Hematopoietic multipotent progenitor cell (in vitro differentiated cells): Measurements from ENCODE around the gene CACNA2D3. TPM values are rescaled to one million over a fixed set of nuclear protein-coding genes. Genes with fewer than 3 reads are reported as not detected.
"Not testable (repeated sequence)": the region's sequence is repeated elsewhere in the genome, so short reads cannot be mapped to it uniquely, and the experiment has no call there.

Experiments used
- DNase-seq, 3 donors: peaks; one replicate each; pipeline ENCODE4 v3.0.0-alpha.2; 2011 to 2015; ENCODE audit warnings: low read depth in 2 of 3, low spot score in 2 of 3
- total RNA-seq: library from RNA; depleted of rRNA; stranded (reverse); fragments of >200 nt; gene quantifications from one replicate; pipeline ENCODE4 v1.2.3, GENCODE V29; 2012

Gene CACNA2D3
- total RNA-seq, 1 donor, result under 0.01 TPM

GRCh38 chr3:54600441-54601204 is 478.3 kb downstream of the CACNA2D3 start:
- DNase-seq, result no peak

GRCh38 chr3:54604495-54604894 is 482.1 kb downstream of the CACNA2D3 start:
- no peak for DNase-seq

GRCh38 chr3:54608041-54608440 is 485.7 kb downstream of the CACNA2D3 start:
- DNase-seq, result no peak

DNA sequence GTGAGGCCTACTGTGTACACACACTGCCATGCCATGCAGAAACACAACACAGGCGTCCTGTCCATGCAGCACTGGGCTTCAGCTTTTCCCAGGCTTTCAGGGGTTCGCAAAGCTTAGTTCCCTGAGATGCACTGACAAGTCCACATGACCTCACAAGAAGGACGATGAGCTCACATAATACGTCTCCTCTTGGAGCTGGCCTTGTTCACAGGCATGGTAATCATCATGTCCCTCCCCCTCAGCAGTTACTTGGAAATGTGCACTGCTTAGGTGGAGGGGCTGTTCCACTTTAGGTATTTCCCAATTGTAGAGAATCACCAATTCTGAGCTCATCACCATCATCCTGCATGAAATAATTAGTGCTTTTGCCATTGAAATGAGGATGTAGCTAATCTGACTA is 496.7 kb downstream of the CACNA2D3 start:
- DNase-seq, result no peak

GRCh38 chr3:54619531-54619930 is 497.2 kb downstream of the CACNA2D3 start:
- no peak for DNase-seq

- DNase-seq, result no peak
Observed at GRCh38 chr3:54621184-54621583, 498.8 kb downstream of the CACNA2D3 start.

- DNase-seq, result no peak
Observed at GRCh38 chr3:54622678-54623077, 500.3 kb downstream of the CACNA2D3 start.

DNA sequence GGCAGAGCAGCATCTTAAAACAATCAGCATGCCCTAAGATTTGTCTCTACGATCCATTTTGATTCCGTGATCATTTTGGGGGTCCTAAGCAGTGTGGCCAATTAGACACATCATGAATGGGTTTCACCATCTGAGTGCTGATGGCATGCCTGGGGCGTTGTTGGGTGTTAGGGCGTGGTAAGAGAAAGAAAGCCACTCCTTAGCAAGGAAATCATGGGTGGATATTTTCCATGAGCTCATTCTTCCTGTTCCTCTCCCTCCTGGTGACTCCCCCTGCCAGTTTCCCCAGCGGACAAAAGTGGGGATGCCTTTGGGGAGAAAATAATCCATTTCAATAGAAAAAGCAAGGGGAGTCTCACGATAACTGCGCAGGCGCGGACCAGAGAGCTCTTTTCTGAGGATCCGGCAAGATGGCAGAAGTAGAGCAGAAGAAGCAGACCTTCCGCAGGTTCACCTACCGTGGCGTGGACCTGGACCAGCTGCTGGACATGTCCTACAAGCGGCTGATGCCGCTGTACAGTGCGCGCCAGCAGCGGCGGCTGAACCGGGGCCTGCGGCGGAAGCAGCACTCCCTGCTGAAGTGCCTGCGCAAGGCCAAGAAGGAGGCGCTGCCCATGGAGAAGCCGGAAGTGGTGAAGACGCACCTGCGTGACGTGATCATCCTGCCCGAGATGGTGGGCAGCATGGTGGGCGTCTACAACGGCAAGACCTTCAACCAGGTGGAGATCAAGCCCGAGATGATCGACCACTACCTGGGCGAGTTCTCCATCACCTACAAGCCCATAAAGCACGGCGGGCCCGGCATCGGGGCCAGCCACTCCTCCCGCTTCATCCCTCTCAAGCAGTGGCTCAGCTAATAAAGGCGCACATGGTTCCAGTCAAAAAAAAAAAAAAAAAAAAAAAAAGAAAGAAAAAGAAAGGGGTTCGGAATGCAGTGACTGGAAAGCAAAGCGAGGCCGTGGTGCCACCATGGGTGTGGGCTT is 503.7 kb downstream of the CACNA2D3 start:
- no peak for DNase-seq

GRCh38 chr3:54628888-54629441 is 506.6 kb downstream of the CACNA2D3 start:
- DNase-seq, result no peak

- no peak for DNase-seq
Observed at GRCh38 chr3:54630101-54630623, 507.8 kb downstream of the CACNA2D3 start.

- DNase-seq, result not testable (repeated sequence)
Observed at GRCh38 chr3:54631001-54631400, 508.6 kb downstream of the CACNA2D3 start.

GRCh38 chr3:54631516-54632325 is 509.4 kb downstream of the CACNA2D3 start:
- no peak for DNase-seq

GRCh38 chr3:54632326-54632665 is 509.9 kb downstream of the CACNA2D3 start:
- no peak for DNase-seq

- no peak for DNase-seq
Observed at GRCh38 chr3:54632834-54633233, 510.5 kb downstream of the CACNA2D3 start.

DNA sequence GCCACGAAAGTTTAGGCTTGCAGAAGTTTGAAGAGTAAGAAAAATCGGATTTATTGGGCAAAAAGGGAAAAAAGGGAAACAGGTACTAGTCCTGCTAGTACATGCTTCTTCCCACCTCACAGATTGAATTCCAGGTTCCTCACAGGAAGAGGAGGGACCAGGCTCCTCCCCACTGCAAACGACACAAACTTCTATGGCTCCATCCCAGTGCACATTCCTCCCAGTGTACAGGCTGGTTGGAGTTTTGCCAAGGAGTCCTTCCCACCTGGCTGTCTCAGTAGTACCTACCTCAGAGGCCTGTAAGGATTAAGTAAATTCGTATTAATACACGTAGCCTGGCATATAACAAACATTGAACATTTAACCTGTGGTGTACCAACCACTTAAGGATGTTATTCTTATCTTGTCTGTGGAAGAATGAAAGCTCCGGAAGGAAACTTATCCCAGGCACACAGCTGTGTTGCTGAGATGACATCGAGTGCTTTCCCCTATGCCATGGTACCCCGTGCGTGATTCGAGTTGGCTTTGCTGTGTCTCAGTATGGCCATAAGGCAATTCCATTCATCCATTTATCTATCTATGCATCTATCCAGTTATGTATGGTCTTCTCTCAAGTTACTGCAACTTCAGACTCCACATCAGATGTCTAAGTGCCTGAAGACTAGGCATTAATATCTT is 511.2 kb downstream of the CACNA2D3 start:
- no peak for DNase-seq

DNA sequence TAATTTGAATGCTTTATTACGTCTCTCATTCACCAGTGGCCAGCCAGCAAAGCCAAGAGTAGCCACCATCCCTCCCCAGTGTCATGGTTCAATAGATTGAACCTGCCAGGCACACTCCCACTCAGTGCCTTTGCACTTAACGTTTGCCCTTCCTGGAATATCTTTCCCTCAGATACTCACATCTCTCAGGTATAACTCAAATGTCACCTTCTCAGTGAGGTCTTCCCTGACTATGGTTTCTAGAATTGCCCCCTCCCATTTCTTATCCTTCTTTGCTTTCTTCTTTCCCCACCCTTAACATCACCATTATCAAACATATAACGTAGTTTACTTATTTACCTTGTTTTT is 511.7 kb downstream of the CACNA2D3 start:
- DNase-seq, result no peak

GRCh38 chr3:54639790-54640372 is 517.5 kb downstream of the CACNA2D3 start:
- DNase-seq, result not testable (repeated sequence)

DNA sequence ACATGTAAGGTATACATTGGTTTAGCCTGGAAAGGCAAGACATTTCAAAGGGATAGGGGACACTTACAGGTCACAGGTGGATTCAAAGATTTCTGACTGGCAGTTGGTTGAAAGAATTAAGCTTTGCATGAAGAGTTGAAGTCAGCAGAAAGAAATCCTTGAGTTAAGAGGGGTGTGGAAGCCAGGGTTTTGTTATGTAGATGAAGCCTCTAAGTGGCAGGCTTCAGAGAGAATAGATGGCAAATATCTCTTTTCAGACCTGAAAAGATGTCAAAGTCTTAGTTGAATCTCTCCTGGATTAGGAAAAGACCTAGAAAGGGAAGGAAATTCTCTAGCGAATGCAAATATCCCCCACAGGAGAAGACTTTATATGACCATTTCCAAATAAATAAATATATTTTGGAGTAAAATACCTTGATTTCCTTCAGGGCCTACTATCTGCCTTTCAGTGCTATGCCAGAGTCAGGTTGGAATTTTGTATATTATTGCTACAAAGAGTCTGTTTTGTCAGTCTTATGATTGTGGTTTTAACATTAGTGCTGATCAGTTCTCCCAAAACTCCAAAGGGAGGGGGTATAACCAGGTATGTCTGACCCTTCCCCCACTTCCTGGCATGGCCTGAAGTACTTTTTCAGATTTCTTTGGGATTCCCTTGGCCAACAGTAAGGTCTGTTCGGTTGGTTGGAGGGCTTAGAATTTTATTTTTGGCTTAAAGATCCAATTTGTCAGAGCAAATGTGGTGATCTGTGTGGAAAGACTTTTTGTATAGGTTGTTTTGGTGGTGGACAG is 519.1 kb downstream of the CACNA2D3 start:
- DNase-seq, result no peak

DNA sequence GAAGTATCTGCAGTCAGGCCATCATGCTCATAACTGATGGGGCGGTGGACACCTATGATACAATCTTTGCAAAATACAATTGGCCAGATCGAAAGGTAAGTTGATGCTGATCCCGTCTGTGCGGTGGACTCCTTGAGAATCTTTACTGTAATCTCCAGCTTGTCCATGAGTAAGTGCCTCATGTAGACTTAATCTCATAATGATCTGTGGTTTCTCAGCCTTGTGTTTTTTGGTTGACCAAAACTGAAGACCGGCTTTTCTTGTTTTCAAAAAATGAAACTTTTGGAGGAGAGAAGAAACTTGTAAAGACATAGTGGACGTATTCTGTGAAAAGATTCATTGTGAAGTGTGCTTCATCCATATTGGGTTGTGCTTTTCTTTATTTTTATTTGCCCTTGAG is 519.8 kb downstream of the CACNA2D3 start:
- no peak for DNase-seq
